Medulla oblongata (tissue), 1 donor: Measurements from ENCODE around the gene ZEB2.

ENCODE experiments used
- DNase-seq: peaks from one replicate; pipeline ENCODE4 v3.0.0-alpha.2; 2015; ENCODE audit errors: extremely low spot score

ZEB2 gene

GRCh38 chr2:144471305-144472045, 48.4 kb downstream of the ZEB2 start:
- DNase-seq = no peak

DNA sequence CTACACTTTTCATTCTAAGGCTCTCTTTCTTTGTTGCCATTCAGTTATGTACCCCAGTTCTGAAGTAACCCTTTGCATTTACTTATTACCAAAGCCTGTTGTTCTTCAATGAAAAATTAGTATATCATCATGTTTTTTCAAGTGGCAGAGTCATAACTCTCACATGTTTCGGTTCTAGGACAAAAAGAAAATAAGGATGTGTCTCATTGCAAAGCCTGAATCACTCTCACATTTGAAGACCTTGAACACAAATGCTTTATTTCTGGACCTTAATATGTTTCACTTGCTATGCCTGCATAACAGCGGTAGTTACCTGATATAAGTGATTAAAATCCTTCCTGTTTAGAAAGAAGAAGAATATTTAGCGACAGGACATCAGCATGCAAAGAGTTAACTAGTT, 49.1 kb downstream of the ZEB2 start:
- no peak for DNase-seq

DNA sequence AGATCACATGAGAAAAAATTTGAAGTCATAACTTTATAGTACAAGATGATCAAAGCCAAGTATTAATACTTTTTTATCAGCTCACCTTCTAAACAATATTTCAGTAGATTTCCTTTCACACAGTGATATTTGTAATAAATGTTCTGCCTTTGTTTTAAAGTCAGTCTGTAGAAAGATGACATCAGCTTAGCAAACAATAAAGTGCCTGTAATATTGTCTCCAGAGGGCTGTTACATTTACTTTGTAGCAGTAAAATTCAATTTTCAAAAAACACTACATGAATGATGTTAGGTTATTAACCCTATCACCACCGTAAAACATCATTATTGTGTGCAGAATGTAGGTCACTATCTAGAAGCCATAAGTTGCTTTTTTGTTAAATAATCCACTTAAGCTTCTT, 49.6 kb downstream of the ZEB2 start:
- no peak for DNase-seq

GRCh38 chr2:144469798-144470197, 50.1 kb downstream of the ZEB2 start:
- no peak for DNase-seq

DNA sequence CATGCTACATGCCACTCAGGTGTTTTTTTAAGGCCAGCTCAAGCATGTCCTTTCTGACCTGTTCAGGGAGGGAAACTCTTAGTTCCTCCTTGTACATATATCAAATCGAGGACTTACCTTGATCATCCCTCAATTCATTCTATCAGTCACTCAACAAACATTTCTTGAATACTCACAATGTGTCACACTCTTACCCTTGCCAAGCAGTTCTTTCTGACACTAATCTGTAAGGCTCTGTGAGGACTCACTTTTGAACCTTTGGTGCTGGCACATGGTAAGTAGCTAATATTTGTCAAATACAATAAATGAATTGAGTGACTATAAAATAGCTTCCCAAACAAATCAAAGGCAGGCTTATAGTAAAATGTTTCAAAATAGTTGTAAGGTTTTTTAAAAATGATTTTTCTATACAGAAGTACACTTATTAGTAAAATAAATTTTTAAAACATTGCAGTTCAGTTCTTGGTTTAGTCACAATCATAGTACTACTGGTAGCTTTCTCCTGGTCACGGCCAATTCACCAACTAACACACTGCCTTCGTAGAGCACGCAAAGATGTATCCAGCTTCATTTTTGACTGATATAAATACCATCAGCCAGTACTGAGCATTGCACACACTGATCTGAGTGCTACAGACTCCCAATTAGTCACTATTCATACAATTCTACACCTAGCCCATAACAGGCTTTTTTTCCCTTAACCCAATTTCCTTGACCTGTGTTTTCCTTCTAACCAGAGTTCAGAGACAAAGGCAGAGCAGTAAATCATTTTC, 50.9 kb downstream of the ZEB2 start:
- no peak for DNase-seq

DNA sequence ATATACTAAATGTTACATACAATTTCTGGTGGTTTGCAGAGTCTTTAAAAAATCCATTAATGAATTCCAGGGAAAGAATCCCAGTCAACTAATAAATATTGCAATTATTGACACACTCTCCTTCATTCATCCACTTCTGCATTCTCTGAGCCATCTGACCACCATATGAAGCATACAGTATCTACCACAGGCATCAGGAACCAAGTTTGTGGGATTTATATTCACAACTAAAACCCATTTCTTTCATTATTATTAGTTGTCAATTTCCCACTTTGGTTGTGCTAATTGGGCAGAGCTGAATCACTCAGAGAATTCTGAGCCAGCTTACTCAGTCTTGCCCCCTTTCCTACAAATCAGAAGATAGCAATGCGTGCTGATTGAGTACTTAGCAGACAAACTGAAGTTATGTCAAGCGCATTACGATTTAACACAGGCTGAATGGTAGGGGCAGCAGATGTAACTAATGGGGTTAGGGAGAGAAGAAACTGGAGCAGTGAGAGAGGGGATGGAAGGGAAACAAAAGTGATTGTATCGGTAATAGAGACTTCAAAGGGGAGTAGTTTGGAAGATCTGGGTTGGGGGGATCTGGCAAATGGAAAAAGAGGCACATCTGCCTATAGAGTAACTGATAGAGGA, 52.3 kb downstream of the ZEB2 start:
- no peak for DNase-seq

GRCh38 chr2:144466637-144467036, 53.3 kb downstream of the ZEB2 start:
- peak; percentile 92 for DNase-seq

DNA sequence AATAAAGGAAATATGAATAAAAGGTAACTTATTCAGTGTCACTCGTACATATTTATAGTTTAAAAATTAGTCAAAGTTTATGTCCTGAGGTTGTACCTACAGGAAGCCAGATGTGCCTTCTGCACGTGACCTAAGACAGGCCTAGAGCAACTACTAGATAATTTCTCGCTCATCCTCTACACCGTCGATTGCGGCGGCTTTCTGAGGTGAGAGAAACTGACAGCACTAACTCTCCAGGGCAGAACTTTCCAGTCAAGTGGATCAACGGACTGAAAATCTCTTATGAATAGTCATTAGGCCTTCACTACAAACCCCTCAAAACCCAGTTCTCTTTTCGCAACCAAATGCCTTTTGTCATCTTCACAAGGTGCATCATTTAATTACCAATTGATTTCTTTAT, 54.2 kb downstream of the ZEB2 start:
- no peak for DNase-seq

DNA sequence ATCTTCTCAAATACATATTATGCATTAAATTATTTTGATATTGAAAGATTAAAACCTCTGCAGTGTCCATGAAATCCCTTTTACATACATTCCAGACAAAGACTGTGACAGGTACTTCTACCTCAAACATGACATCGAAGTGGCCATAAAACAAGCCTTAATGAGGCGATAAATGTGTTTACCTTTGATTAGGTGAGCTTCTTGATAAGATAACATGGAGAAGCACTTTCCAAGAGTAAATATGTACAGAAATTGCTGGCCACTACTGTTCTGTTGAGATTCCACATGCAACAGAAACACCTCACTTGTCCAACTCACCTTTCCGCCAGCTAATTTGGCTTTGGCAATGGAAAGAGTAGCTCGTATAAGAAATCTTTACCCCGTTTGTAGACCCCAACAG, 55.2 kb downstream of the ZEB2 start:
- DNase-seq = no peak

GRCh38 chr2:144463266-144463665, 56.7 kb downstream of the ZEB2 start:
- no peak for DNase-seq

GRCh38 chr2:144462266-144462665, 57.7 kb downstream of the ZEB2 start:
- no peak for DNase-seq

DNA sequence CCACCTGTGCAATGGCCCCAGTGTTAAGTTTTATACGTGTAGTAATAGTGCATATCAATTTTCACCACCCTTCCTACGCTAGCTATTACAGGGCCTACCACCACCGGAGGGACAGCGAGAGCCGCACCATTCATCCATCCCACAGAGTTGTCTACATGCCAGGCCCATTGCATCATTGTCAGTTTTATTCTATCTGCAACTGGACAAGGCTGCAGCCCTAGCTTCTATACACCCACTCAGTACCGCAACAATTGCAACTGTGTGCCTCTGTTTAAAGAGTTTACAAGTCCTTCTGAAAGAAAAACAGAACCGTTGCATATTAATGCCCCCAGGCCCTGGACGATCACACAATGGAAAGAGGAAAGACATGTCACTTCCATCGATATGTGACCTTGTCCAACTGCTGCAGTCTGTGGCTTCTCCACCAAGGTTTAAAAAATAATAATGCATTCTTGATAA, 58.6 kb downstream of the ZEB2 start:
- DNase-seq = peak; percentile 91

DNA sequence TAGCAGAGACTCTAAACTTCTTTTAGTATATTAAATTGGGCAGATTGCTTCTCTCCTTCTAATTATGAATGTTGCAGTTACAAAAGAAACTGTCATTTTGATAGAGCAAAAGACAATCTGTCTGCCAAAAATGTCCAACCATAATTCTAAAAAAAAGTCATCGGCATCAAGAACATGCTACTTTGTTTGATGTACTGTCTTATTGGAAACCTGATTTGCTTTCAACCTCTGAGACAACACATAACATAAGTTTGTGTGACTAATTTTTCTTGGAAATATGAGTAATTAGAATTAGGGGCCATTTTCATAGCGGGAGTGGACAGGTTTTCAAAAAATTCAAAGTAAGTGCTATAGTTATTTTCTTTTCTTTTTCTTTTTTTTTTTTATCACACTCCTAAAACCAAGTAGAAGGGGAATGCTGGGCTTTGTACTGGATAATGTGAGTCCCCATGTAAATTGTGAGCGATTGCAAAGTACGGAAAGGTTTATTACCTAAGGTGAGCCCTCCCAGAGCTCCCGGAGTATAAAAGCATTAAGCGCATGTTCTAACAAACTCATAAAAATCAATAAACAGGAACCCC, 59.1 kb downstream of the ZEB2 start:
- DNase-seq = no peak

DNA sequence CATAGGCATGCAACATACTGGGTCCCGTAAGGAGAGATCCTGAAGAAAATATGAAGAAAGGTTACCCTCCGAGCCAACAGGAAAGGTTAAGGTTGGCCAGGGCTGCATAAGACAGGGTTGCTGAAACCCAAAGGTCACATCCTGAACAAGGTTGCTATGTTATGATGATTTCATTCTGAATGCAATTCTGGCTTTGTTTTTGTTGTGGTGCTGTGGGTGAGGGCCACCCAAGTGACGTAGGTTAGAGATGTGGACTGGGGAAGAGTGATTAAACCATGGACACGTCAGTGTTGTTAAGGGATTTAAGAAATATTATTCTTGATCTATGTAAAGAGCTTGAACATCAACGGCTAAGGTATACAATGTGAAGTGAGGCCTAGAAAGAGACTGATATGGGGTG, 60.0 kb downstream of the ZEB2 start:
- no peak for DNase-seq

- DNase-seq = no peak
Measured at GRCh38 chr2:144459286-144459685, 60.6 kb downstream of the ZEB2 start.

DNA sequence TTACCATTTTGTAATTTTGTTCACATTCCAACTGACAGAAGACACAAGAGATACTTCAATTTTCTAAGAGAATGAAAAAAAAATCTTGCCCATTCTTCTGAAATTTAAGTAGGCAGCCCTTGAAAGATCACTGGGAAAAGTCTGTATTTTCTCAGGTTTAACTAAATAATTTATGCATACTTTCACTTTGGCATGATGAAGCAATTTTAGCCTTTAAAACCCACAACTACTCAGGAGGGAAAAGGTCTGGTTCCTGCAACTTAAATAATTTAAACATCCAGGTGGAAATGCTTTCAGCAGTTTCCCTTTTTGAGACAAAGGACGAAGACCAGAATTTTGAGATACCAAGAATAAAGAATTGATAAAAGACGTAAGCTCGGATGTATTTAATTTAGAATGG, 61.4 kb downstream of the ZEB2 start:
- no peak for DNase-seq

- DNase-seq = peak; percentile 74
Measured at GRCh38 chr2:144456680-144457079, 63.2 kb downstream of the ZEB2 start.

DNA sequence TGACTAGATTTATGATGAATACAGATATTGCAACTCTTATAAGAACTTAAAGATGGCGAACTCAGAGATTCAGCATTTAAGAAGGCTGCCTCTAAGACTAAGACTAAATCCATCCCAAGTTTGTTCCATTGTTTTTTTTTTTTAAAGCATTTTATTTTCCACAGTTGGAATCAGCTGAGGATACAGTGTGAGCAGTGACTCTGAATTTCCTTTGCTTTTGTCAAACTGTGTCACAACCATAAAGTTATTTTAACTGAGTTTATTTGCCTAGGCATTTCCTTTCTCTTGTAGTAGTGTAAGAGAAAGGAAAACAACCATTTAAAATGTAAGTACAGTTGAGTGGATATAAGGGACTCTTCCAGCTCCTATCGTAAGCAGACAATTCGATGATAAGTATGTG, 63.9 kb downstream of the ZEB2 start:
- no peak for DNase-seq

DNA sequence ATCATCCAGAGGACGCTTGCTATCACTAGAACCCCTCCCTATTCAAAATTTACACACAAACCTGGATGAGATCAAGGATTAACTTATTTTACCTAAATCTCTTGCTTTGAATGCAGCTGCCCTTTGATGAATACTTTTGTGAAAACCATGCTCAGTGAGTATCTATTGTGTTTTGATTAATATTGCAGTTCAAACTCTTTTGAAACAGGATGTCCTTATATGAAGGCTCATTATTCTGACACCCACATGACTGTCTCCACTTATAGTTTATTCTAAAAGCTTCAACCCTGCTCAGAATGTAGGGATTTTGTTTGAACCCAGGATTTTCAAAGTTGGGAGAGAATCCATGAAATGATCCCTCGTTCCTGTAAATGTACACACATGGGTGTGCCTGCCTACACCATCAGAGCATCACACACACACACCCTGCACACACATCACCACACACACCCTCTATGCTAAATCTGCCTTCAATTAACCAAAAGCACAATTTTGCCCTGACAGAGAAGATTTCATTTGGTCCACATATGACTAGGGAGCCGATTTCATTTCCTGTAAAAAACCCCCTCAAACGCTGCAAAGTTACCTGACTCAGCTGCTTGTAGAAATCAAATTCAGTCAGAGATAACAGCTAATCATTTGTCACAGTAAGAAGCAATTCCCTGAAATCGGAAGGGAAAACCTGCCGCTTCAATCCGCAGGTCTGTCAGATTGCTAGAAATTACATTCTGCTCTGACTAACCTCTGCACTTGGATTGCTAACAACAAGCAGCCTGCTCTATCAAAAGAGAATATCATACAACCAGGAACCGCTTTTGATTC, 65.2 kb downstream of the ZEB2 start:
- no peak for DNase-seq

DNA sequence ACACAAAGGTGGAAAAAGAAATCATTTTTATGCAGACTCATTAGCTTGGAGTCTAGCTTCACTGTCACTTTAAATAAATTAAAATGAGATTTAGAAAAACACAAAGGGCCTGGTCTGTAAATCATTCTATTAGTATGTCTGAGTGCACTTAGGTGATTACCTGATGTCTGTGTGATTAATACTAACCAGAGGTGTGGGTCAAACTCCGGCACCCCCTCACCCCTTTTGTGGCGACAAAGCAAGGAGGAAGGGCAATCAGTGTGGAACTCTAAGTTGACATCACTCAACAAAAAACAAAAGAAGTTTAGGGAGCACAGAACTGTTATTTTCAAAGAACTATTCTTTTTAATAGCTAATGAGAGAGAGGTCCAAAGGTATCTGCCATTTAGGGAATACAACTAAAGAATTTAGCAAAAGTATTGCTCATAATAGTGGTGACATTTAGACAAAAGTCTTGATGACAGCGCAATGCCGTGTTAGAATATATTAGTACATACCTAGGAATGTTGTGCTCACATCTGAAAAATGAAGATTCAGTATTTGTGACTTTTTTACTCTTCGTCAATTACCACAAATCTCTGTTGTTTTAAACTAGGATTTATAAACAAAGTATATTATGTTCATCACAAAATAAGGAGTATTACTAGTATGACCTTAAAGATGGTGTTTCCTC, 66.3 kb downstream of the ZEB2 start:
- no peak for DNase-seq

DNA sequence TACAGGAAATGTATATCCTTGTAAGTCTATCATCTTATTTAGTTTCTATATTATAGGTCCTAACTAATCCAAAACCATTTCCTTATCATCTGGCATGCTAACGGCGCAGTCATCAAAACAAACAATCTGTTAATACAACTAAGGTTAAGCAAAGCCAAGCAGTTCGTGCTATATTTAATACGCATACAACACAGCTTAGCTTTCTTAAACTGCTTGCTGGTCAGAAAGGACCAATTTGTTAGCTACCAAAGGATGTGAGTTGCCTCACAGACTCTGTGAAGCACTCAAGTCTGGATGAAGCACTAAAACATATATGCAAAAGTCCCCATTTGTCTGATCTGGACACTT, 67.0 kb downstream of the ZEB2 start:
- no peak for DNase-seq
